HG03354 (cell line): ENCODE data around the gene HOXD8.

ENCODE experiments used
- ATAC-seq: cut with Tn5 transposase; IDR thresholded peaks from one replicate; pipeline ENCODE4 v1.9.1; 2021; ENCODE audit warnings: mild to moderate bottlenecking; ENCODE audit not compliant: unreplicated experiment, poor library complexity, severe bottlenecking

The HOXD8 gene

DNA sequence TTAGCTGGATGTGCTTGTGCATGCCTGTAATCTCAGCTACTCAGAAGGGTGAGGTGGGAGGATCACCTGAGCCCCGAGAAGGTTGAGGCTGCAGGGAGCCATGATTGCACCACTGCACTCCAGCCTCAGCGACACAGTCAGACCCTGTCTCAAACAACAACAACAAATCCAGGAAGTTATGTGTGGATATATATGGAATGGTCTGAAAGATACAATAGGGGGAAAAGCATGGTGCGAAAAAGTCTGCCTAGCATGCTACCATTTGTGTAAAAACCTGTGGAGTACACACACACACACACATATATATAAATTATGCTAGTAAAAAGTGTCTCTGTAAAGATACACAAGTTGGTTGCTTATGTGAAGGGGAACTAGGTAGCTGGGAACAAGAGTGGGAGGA lies 52.0 kb downstream of the HOXD8 start:
- no peak for ATAC-seq
